Central memory CD8-positive, alpha-beta T cell (primary cell): Measurements from ENCODE around the gene AKAP12.
"Not testable (repeated sequence)": the region's sequence is repeated elsewhere in the genome, so short reads cannot be mapped to it uniquely, and the experiment has no call there.

Experiments
- ATAC-seq: fragments of 150-1000 bp; cut with Tn5 transposase; replicated peaks from 2 replicates; pipeline ENCODE4 v1.10.0; 2022; ENCODE audit warnings: mild to moderate bottlenecking, moderate FRiP score, moderate number of reproducible peaks; ENCODE audit not compliant: poor library complexity, severe bottlenecking; ENCODE audit errors: extremely low read depth
- DNase-seq, 2 donors: peaks; one replicate each; pipeline ENCODE4 v3.0.0; 2021; ENCODE audit warnings: low spot score in 2 of 2
- H3K27ac Mint-ChIP-seq: one replicate; pipeline ENCODE4 v1.8.0; 2022; ENCODE audit warnings: low read depth, mild to moderate bottlenecking, moderate library complexity, mixed read lengths
- H3K27me3 Mint-ChIP-seq: one replicate; pipeline ENCODE4 v1.8.0; 2022; ENCODE audit warnings: mixed read lengths
- H3K36me3 Mint-ChIP-seq: one replicate; pipeline ENCODE4 v1.8.0; 2022; ENCODE audit warnings: mild to moderate bottlenecking, moderate library complexity, mixed read lengths; ENCODE audit not compliant: insufficient read depth
- H3K4me1 Mint-ChIP-seq: one replicate; pipeline ENCODE4 v1.8.0; 2022; ENCODE audit warnings: mixed read lengths
- H3K4me3 Mint-ChIP-seq: one replicate; pipeline ENCODE4 v1.8.0; 2022; ENCODE audit warnings: mild to moderate bottlenecking, moderate library complexity, mixed read lengths
- H3K9me3 Mint-ChIP-seq: one replicate; pipeline ENCODE4 v1.8.0; 2022; ENCODE audit warnings: mixed read lengths

AKAP12 gene

GRCh38 chr6:151375833-151376232 is 136.1 kb downstream of the AKAP12 start:
- no peak for DNase-seq
- ATAC-seq: no peak
- H3K36me3 Mint-ChIP-seq: peaks cover 22% of the 10 kb centered on the region
- H3K27ac Mint-ChIP-seq: peak overlapping the region; percentile 83
- no peaks in the 10 kb centered on the region for H3K27me3 Mint-ChIP-seq
- no peaks in the 10 kb centered on the region for H3K9me3 Mint-ChIP-seq
- H3K4me3 Mint-ChIP-seq: peak overlapping the region; percentile 21
- H3K4me1 Mint-ChIP-seq: peaks cover 78% of the 10 kb centered on the region

GRCh38 chr6:151376440-151376839 is 136.7 kb downstream of the AKAP12 start:
- Mint-ChIP-seq H3K36me3 (peaks cover 20% of the 10 kb centered on the region), H3K27ac (peak overlapping the region; percentile 83), H3K9me3 (no peaks in the 10 kb centered on the region), H3K27me3 (no peaks in the 10 kb centered on the region), H3K4me1 (peaks cover 78% of the 10 kb centered on the region), H3K4me3 (peak overlapping the region; percentile 21)
- ATAC-seq: no peak
- no peak for DNase-seq

- ATAC-seq (no peak), DNase-seq (no peak)
- no peak overlapping the region for H3K4me3 Mint-ChIP-seq
- H3K27ac Mint-ChIP-seq: no peak overlapping the region
- no peaks in the 10 kb centered on the region for H3K27me3 Mint-ChIP-seq
- peaks cover 75% of the 10 kb centered on the region for H3K4me1 Mint-ChIP-seq
- H3K9me3 Mint-ChIP-seq: no peaks in the 10 kb centered on the region
- peaks cover 18% of the 10 kb centered on the region for H3K36me3 Mint-ChIP-seq
Measured at GRCh38 chr6:151377095-151377494, 137.3 kb downstream of the AKAP12 start.

GRCh38 chr6:151379933-151380847 is 140.4 kb downstream of the AKAP12 start:
- peaks cover 6% of the 10 kb centered on the region for H3K36me3 Mint-ChIP-seq
- DNase-seq (no peak), ATAC-seq (peak; percentile 84)
- H3K4me3 Mint-ChIP-seq: peak overlapping the region; percentile 84
- peaks cover 63% of the 10 kb centered on the region for H3K4me1 Mint-ChIP-seq
- H3K9me3 Mint-ChIP-seq: no peaks in the 10 kb centered on the region
- peak overlapping the region; percentile 99 for H3K27ac Mint-ChIP-seq
- no peaks in the 10 kb centered on the region for H3K27me3 Mint-ChIP-seq

- no peak for DNase-seq
- peaks cover 6% of the 10 kb centered on the region for H3K36me3 Mint-ChIP-seq
- no peaks in the 10 kb centered on the region for H3K27me3 Mint-ChIP-seq
- H3K9me3 Mint-ChIP-seq: no peaks in the 10 kb centered on the region
- ATAC-seq: no peak
- peak overlapping the region; percentile 84 for H3K4me3 Mint-ChIP-seq
- H3K27ac Mint-ChIP-seq: peak overlapping the region; percentile 99
- H3K4me1 Mint-ChIP-seq: peaks cover 62% of the 10 kb centered on the region
Measured at GRCh38 chr6:151380848-151381205, 141.1 kb downstream of the AKAP12 start.

GRCh38 chr6:151381722-151382121 is 142.0 kb downstream of the AKAP12 start:
- H3K36me3 Mint-ChIP-seq: peaks cover 6% of the 10 kb centered on the region
- H3K27ac Mint-ChIP-seq: peak overlapping the region; percentile 99
- H3K4me3 Mint-ChIP-seq: no peak overlapping the region
- ATAC-seq (no peak), DNase-seq (no peak)
- H3K27me3 Mint-ChIP-seq: no peaks in the 10 kb centered on the region
- no peaks in the 10 kb centered on the region for H3K9me3 Mint-ChIP-seq
- H3K4me1 Mint-ChIP-seq: peaks cover 54% of the 10 kb centered on the region

- H3K27me3 Mint-ChIP-seq: not testable (repeated sequence)
Measured at GRCh38 chr6:151382631-151383030, 142.9 kb downstream of the AKAP12 start.

GRCh38 chr6:151384151-151384550 is 144.4 kb downstream of the AKAP12 start:
- H3K9me3 Mint-ChIP-seq: no peaks in the 10 kb centered on the region
- H3K4me1 Mint-ChIP-seq: peaks cover 41% of the 10 kb centered on the region
- H3K27me3 Mint-ChIP-seq: no peaks in the 10 kb centered on the region
- H3K36me3 Mint-ChIP-seq: peaks cover 4% of the 10 kb centered on the region
- peak overlapping the region; percentile 50 for H3K27ac Mint-ChIP-seq
- no peak overlapping the region for H3K4me3 Mint-ChIP-seq
- no peak for ATAC-seq
- no peak for DNase-seq

More at GRCh38 chr6:151382631-151383030, 142.9 kb downstream of the AKAP12 start:
- DNase-seq, H3K27ac Mint-ChIP-seq, H3K36me3 Mint-ChIP-seq, H3K9me3 Mint-ChIP-seq, ATAC-seq, H3K4me3 Mint-ChIP-seq: not testable (repeated sequence)
- peaks cover 51% of the 10 kb centered on the region for H3K4me1 Mint-ChIP-seq

- H3K9me3 Mint-ChIP-seq: no peaks in the 10 kb centered on the region
- peak overlapping the region; percentile 68 for H3K27ac Mint-ChIP-seq
- ATAC-seq (no peak), DNase-seq (no peak)
- H3K4me1 Mint-ChIP-seq: peaks cover 38% of the 10 kb centered on the region
- H3K27me3 Mint-ChIP-seq: no peaks in the 10 kb centered on the region
- peaks cover 7% of the 10 kb centered on the region for H3K36me3 Mint-ChIP-seq
- H3K4me3 Mint-ChIP-seq: peak overlapping the region; percentile 22
Measured at GRCh38 chr6:151385177-151385576, 145.4 kb downstream of the AKAP12 start.

- H3K9me3 Mint-ChIP-seq: no peaks in the 10 kb centered on the region
- DNase-seq: no peak
- no peak for ATAC-seq
- H3K36me3 Mint-ChIP-seq: peaks cover 25% of the 10 kb centered on the region
- peaks cover 32% of the 10 kb centered on the region for H3K4me1 Mint-ChIP-seq
- H3K27me3 Mint-ChIP-seq: no peaks in the 10 kb centered on the region
- no peak overlapping the region for H3K27ac Mint-ChIP-seq
- H3K4me3 Mint-ChIP-seq: no peak overlapping the region
Measured at GRCh38 chr6:151387175-151387970, 147.6 kb downstream of the AKAP12 start.

GRCh38 chr6:151388236-151388635 is 148.5 kb downstream of the AKAP12 start:
- peaks cover 29% of the 10 kb centered on the region for H3K36me3 Mint-ChIP-seq

GRCh38 chr6:151388997-151389617 is 149.3 kb downstream of the AKAP12 start:
- Mint-ChIP-seq H3K27me3 (no peaks in the 10 kb centered on the region), H3K27ac (peak overlapping the region; percentile 90), H3K36me3 (peaks cover 29% of the 10 kb centered on the region), H3K4me3 (peak overlapping the region; percentile 96), H3K9me3 (no peaks in the 10 kb centered on the region), H3K4me1 (peaks cover 47% of the 10 kb centered on the region)
- DNase-seq: no peak
- ATAC-seq: no peak

More at GRCh38 chr6:151388236-151388635, 148.5 kb downstream of the AKAP12 start:
- ATAC-seq (no peak), DNase-seq (no peak)
- H3K27me3 Mint-ChIP-seq: no peaks in the 10 kb centered on the region
- no peak overlapping the region for H3K27ac Mint-ChIP-seq
- no peak overlapping the region for H3K4me3 Mint-ChIP-seq
- peaks cover 40% of the 10 kb centered on the region for H3K4me1 Mint-ChIP-seq
- H3K9me3 Mint-ChIP-seq: no peaks in the 10 kb centered on the region
